ENCODE measurements around the gene ZNF292.

DNA sequence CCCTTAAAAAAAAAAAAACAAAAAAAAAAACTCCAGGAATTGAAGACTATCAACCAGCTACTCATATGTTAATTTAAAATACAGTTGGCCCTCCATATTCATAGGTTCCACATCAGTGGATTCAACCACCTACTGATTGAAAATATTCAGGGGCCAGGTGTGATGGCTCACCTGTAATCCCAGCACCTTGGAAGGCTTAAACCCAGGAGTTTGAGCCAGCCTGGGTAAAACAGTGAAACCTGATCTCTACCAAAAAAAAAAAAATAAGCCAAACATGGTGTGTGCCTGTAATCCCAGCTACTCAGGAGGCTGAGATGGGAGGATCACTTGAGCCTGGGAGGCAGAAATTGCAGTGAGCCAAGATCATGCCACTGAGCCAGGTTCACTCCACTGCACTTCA is 94.7 kb downstream of the ZNF292 start:
- TF ChIP-seq TAF1 (IDR thresholded peaks at IDR 0.05; ENCODE audit: borderline replicate concordance, insufficient read depth, low read length), result no peak
- TF ChIP-seq, protein P1, sequence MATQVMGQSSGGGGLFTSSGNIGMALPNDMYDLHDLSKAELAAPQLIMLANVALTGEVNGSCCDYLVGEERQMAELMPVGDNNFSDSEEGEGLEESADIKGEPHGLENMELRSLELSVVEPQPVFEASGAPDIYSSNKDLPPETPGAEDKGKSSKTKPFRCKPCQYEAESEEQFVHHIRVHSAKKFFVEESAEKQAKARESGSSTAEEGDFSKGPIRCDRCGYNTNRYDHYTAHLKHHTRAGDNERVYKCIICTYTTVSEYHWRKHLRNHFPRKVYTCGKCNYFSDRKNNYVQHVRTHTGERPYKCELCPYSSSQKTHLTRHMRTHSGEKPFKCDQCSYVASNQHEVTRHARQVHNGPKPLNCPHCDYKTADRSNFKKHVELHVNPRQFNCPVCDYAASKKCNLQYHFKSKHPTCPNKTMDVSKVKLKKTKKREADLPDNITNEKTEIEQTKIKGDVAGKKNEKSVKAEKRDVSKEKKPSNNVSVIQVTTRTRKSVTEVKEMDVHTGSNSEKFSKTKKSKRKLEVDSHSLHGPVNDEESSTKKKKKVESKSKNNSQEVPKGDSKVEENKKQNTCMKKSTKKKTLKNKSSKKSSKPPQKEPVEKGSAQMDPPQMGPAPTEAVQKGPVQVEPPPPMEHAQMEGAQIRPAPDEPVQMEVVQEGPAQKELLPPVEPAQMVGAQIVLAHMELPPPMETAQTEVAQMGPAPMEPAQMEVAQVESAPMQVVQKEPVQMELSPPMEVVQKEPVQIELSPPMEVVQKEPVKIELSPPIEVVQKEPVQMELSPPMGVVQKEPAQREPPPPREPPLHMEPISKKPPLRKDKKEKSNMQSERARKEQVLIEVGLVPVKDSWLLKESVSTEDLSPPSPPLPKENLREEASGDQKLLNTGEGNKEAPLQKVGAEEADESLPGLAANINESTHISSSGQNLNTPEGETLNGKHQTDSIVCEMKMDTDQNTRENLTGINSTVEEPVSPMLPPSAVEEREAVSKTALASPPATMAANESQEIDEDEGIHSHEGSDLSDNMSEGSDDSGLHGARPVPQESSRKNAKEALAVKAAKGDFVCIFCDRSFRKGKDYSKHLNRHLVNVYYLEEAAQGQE (IDR thresholded peaks at IDR 0.05; ENCODE audit: insufficient read depth in 1 of 2, low read depth in 2 of 2, low read length in 2 of 2), result no peak
- no peak for TF ChIP-seq POLR2AphosphoS5 (IDR thresholded peaks at IDR 0.05; ENCODE audit: low read depth, low read length)
